K562 (cell line): ENCODE results near the gene SKIDA1. TPM values are rescaled to one million over a fixed set of nuclear protein-coding genes. Genes with fewer than 3 reads are reported as not detected.

Experiments
- CAMTA2 ChIP-seq: fragments of 250-450 bp; sonication (Bioruptor Pico); conservative IDR thresholded peaks from 2 replicates; pipeline ENCODE4 v1.5.1; 2022
- DPF2 ChIP-seq: fragments of 450-650 bp; IDR thresholded peaks from 2 replicates; pipeline ENCODE4 v1.6.1; 2016
- FOXJ3 ChIP-seq: sonication (generic); formaldehyde crosslinking; IDR thresholded peaks from 2 replicates; pipeline ENCODE4 v1.4.0; 2020; ENCODE audit warnings: mild to moderate bottlenecking, missing genetic modification reagents
- MEF2A ChIP-seq: IDR thresholded peaks from 2 replicates; pipeline ENCODE4 v1.6.1; 2011; ENCODE audit warnings: low read depth, mild to moderate bottlenecking, low read length, moderate library complexity; ENCODE audit not compliant: control insufficient read depth
- NR2F6 ChIP-seq: fragments of 450-650 bp; formaldehyde crosslinking; IDR thresholded peaks from 2 replicates; pipeline ENCODE4 v1.4.0; 2020; ENCODE audit warnings: mild to moderate bottlenecking
- SETDB1 ChIP-seq: IDR thresholded peaks from one replicate; pipeline ENCODE4 v1.6.1; 2012; ENCODE audit warnings: low read length, control low read depth, inconsistent platforms
- TEAD4 ChIP-seq, 2 experiments: sonication (generic) in 1 of 2; formaldehyde crosslinking in 1 of 2; IDR thresholded peaks; 2 replicates each; pipeline versions ENCODE4 v1.6.1 to v1.8.0; 2012 to 2022; ENCODE audit warnings: borderline replicate concordance in 1 of 2, inconsistent platforms in 1 of 2, low read length in 1 of 2, mild to moderate bottlenecking in 1 of 2, missing genetic modification reagents in 1 of 2
- ZC3H8 ChIP-seq: fragments of 450-650 bp; IDR thresholded peaks from 2 replicates; pipeline ENCODE4 v1.6.1; 2017
- polyA plus RNA-seq, 8 experiments: library from polyadenylated mRNA; depleted of rRNA in 4 of 8; stranded (reverse) in 5 of 8; unstranded in 3 of 8; fragments of >200 nt; fragmentation: Nextera tagmentation in 2 of 8; fragmentation: Illumina TruSeq in 1 of 8; extraction: Ambion mirVana in 2 of 8; extraction: Trizol in 1 of 8; gene quantifications; 2 replicates each; pipeline versions ENCODE4 v1.2.1 to v1.2.3, GENCODE V29; 2011 to 2014; ENCODE audit warnings: inconsistent platforms in 1 of 8, missing spikeins in 1 of 8
- total RNA-seq, 7 experiments: library from RNA; depleted of rRNA in 6 of 7; stranded (reverse); fragments of >200 nt in 6 of 7; fragmentation: Illumina TruSeq in 2 of 7; extraction: Trizol in 2 of 7; gene quantifications; 2 replicates each; pipeline versions ENCODE4 v1.2.1 to v1.2.3, GENCODE V29; 2011 to 2021; ENCODE audit warnings: low replicate concordance in 1 of 7
- TF ChIP-seq, protein P1 (sequence below): fragments of 450-650 bp; formaldehyde crosslinking; IDR thresholded peaks from 2 replicates; pipeline ENCODE4 v1.4.0; 2022; ENCODE audit warnings: mild to moderate bottlenecking, moderate library complexity
- TF ChIP-seq, protein P2 (sequence below), 2 experiments: fragments of 150-350 bp in 1 of 2; IDR thresholded peaks; 2 replicates each; pipeline ENCODE4 v1.6.1; 2012 to 2016; ENCODE audit warnings: low read depth in 2 of 2, low read length in 2 of 2, mild to moderate bottlenecking in 1 of 2, moderate library complexity in 1 of 2
- TF ChIP-seq, protein P3 (sequence below): fragments of 450-650 bp; IDR thresholded peaks from 2 replicates; pipeline ENCODE4 v1.7.1; 2018; ENCODE audit warnings: mild to moderate bottlenecking, low read depth; ENCODE audit not compliant: partially characterized antibody
- TF ChIP-seq, protein P4 (sequence below): fragments of 150-350 bp; conservative IDR thresholded peaks from 2 replicates; pipeline ENCODE4 v1.6.1; 2014; ENCODE audit warnings: low read length
- TF ChIP-seq, protein P5 (sequence below), 2 experiments: fragments of 450-650 bp; IDR thresholded peaks; 2 replicates each; pipeline ENCODE4 v1.6.1; 2018; ENCODE audit warnings: mild to moderate bottlenecking in 2 of 2, low read depth in 1 of 2; ENCODE audit not compliant: partially characterized antibody in 2 of 2

The SKIDA1 gene
- total and polyA plus RNA-seq, 9 of the 15 experiments (the other 6 are each of a cell fraction or from before 2014, with no cell fraction given) = 0.05 to 1.1 (median 0.42) TPM

DNA sequence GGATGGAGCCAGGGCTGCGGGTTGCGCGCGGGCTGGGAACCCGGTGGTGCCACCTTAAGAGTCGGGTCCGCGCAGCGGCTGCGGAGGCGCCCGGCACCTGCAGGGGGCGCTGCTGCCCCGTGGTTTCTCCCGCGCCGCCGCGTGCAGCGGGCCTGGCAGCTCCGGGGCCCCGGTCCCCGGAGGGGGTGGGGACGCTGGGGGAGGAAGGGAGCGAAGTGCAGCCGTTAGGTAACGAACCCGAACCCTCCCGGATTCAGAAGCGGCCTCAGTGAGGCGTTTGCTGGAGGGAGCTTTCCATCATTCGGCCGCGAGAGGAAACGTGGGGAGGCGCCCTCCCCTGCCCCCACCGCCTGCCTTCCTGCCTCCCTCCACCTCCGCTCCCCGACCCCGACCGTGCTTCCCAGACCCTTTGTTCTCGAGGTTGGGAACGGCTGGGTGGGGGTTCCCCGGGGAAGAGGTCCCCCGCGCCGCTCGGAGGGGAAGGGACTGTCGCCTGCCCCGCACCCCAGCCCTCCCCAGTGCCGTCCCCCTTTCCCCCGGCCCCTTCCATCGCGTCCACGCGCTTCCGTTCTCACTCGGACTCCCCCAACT lies 29.6 kb downstream of the SKIDA1 start (continued):
- TF ChIP-seq, protein P1, sequence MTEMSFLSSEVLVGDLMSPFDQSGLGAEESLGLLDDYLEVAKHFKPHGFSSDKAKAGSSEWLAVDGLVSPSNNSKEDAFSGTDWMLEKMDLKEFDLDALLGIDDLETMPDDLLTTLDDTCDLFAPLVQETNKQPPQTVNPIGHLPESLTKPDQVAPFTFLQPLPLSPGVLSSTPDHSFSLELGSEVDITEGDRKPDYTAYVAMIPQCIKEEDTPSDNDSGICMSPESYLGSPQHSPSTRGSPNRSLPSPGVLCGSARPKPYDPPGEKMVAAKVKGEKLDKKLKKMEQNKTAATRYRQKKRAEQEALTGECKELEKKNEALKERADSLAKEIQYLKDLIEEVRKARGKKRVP (CRISPR knock-in tag) = no peak
- TF ChIP-seq FOXJ3 (no peak), CAMTA2 (CRISPR knock-in tag) (no peak), SETDB1 (no peak), NR2F6 (CRISPR knock-in tag) (no peak), MEF2A (no peak), DPF2 (no peak), ZC3H8 (no peak), TEAD4 (IDR thresholded peaks at IDR 0.05; ENCODE audit: low read length) (no peak), TEAD4 (CRISPR knock-in tag; IDR thresholded peaks at IDR 0.05; ENCODE audit: borderline replicate concordance) (peak; percentile 78)
- TF ChIP-seq, protein P2, sequence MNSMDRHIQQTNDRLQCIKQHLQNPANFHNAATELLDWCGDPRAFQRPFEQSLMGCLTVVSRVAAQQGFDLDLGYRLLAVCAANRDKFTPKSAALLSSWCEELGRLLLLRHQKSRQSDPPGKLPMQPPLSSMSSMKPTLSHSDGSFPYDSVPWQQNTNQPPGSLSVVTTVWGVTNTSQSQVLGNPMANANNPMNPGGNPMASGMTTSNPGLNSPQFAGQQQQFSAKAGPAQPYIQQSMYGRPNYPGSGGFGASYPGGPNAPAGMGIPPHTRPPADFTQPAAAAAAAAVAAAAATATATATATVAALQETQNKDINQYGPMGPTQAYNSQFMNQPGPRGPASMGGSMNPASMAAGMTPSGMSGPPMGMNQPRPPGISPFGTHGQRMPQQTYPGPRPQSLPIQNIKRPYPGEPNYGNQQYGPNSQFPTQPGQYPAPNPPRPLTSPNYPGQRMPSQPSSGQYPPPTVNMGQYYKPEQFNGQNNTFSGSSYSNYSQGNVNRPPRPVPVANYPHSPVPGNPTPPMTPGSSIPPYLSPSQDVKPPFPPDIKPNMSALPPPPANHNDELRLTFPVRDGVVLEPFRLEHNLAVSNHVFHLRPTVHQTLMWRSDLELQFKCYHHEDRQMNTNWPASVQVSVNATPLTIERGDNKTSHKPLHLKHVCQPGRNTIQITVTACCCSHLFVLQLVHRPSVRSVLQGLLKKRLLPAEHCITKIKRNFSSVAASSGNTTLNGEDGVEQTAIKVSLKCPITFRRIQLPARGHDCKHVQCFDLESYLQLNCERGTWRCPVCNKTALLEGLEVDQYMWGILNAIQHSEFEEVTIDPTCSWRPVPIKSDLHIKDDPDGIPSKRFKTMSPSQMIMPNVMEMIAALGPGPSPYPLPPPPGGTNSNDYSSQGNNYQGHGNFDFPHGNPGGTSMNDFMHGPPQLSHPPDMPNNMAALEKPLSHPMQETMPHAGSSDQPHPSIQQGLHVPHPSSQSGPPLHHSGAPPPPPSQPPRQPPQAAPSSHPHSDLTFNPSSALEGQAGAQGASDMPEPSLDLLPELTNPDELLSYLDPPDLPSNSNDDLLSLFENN (IDR thresholded peaks at IDR 0.05; ENCODE audit: low read depth in 2 of 2, low read length in 2 of 2) = 0 out of 4 replicates have a peak, but pooled peaks of 1 of the 2 experiments have one; percentile 45
- TF ChIP-seq, protein P3, sequence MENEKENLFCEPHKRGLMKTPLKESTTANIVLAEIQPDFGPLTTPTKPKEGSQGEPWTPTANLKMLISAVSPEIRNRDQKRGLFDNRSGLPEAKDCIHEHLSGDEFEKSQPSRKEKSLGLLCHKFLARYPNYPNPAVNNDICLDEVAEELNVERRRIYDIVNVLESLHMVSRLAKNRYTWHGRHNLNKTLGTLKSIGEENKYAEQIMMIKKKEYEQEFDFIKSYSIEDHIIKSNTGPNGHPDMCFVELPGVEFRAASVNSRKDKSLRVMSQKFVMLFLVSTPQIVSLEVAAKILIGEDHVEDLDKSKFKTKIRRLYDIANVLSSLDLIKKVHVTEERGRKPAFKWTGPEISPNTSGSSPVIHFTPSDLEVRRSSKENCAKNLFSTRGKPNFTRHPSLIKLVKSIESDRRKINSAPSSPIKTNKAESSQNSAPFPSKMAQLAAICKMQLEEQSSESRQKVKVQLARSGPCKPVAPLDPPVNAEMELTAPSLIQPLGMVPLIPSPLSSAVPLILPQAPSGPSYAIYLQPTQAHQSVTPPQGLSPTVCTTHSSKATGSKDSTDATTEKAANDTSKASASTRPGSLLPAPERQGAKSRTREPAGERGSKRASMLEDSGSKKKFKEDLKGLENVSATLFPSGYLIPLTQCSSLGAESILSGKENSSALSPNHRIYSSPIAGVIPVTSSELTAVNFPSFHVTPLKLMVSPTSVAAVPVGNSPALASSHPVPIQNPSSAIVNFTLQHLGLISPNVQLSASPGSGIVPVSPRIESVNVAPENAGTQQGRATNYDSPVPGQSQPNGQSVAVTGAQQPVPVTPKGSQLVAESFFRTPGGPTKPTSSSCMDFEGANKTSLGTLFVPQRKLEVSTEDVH = no peak
- TF ChIP-seq, protein P4, sequence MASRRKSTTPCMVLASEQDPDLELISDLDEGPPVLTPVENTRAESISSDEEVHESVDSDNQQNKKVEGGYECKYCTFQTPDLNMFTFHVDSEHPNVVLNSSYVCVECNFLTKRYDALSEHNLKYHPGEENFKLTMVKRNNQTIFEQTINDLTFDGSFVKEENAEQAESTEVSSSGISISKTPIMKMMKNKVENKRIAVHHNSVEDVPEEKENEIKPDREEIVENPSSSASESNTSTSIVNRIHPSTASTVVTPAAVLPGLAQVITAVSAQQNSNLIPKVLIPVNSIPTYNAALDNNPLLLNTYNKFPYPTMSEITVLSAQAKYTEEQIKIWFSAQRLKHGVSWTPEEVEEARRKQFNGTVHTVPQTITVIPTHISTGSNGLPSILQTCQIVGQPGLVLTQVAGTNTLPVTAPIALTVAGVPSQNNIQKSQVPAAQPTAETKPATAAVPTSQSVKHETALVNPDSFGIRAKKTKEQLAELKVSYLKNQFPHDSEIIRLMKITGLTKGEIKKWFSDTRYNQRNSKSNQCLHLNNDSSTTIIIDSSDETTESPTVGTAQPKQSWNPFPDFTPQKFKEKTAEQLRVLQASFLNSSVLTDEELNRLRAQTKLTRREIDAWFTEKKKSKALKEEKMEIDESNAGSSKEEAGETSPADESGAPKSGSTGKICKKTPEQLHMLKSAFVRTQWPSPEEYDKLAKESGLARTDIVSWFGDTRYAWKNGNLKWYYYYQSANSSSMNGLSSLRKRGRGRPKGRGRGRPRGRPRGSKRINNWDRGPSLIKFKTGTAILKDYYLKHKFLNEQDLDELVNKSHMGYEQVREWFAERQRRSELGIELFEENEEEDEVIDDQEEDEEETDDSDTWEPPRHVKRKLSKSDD = no peak
- TF ChIP-seq, protein P5, sequence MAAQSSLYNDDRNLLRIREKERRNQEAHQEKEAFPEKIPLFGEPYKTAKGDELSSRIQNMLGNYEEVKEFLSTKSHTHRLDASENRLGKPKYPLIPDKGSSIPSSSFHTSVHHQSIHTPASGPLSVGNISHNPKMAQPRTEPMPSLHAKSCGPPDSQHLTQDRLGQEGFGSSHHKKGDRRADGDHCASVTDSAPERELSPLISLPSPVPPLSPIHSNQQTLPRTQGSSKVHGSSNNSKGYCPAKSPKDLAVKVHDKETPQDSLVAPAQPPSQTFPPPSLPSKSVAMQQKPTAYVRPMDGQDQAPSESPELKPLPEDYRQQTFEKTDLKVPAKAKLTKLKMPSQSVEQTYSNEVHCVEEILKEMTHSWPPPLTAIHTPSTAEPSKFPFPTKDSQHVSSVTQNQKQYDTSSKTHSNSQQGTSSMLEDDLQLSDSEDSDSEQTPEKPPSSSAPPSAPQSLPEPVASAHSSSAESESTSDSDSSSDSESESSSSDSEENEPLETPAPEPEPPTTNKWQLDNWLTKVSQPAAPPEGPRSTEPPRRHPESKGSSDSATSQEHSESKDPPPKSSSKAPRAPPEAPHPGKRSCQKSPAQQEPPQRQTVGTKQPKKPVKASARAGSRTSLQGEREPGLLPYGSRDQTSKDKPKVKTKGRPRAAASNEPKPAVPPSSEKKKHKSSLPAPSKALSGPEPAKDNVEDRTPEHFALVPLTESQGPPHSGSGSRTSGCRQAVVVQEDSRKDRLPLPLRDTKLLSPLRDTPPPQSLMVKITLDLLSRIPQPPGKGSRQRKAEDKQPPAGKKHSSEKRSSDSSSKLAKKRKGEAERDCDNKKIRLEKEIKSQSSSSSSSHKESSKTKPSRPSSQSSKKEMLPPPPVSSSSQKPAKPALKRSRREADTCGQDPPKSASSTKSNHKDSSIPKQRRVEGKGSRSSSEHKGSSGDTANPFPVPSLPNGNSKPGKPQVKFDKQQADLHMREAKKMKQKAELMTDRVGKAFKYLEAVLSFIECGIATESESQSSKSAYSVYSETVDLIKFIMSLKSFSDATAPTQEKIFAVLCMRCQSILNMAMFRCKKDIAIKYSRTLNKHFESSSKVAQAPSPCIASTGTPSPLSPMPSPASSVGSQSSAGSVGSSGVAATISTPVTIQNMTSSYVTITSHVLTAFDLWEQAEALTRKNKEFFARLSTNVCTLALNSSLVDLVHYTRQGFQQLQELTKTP (IDR thresholded peaks at IDR 0.05; ENCODE audit: low read depth in 1 of 2, partially characterized antibody in 2 of 2) = no peak
